Activated T-cell treated with anti-CD3 and anti-CD28 coated beads for 1 hour (primary cell): ENCODE results near the gene USH1G.
"Not testable (repeated sequence)": the region's sequence is repeated elsewhere in the genome, so short reads cannot be mapped to it uniquely, and the experiment has no call there.

Experiments used
- DNase-seq: peaks from one replicate; pipeline ENCODE4 v3.0.0-alpha.2; 2020; ENCODE audit warnings: low read depth

Gene USH1G

DNA sequence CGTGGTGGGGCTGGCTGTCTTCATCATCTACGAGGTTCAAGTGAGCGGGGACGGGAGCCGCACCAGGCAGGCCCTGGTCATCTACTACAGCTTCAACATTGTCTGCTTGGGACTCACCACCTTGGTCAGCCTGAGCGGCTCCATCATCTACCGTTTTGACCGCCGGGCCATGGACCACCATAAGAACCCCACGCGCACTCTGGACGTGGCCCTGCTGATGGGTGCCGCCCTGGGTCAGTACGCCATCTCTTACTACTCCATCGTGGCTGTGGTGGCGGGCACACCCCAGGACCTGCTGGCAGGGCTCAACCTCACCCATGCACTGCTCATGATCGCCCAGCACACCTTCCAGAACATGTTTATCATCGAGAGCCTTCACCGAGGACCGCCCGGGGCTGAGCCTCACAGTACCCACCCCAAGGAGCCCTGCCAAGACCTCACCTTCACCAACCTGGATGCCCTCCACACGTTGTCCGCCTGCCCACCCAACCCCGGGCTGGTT lies 7.5 kb upstream of the USH1G start:
- DNase-seq = no peak

DNA sequence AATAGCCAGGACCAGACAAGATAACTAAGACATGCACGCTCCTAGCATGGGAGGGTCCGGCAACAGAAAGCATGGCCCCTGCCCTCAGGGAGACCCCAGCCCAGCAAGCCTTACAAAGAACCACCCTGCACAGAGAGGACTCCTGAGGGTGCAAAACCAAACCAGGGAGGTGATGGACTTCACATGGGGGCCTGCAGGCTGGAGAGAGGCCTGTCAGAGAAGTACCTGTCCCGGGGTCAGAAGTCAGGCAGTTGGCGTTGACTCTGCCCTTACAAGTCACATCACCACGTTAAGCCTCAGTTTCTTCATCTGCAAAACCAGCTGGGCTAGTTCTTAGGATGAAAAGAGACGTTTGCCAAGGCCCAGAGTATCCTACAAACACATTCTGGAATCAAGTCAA lies 5.7 kb upstream of the USH1G start:
- no peak for DNase-seq

DNA sequence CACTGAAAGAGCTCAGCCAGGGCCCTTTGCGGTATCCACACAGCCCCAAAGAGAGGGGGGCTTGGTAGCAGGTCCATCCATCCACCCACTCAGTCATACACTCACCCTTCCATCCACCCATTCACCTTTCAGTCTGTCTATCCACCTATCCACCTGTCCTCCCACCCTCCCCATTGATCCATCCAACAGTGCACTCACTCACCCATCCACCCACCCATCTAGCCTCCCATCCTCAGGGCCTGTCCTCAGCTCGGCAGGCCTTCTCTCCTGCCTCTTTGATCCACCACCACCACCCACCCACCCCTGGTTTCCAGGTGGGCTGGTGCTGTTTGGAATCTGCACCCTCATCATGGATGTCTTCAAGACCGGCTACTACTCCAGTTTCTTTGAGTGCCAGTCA lies 2.2 kb upstream of the USH1G start:
- no peak for DNase-seq

- DNase-seq = no peak
These were observed 1.3 kb upstream of the USH1G start, which contains the start of gene OTOP2 for GRCh38 chr17:74924250-74924948. OTOP2 (plus strand) TSS chr17:74924273; CDS start chr17:74924633, 360 bp downstream.

GRCh38 chr17:74923538-74924249 lies 639 bp upstream of the USH1G start:
- peak; percentile 71 for DNase-seq

DNA sequence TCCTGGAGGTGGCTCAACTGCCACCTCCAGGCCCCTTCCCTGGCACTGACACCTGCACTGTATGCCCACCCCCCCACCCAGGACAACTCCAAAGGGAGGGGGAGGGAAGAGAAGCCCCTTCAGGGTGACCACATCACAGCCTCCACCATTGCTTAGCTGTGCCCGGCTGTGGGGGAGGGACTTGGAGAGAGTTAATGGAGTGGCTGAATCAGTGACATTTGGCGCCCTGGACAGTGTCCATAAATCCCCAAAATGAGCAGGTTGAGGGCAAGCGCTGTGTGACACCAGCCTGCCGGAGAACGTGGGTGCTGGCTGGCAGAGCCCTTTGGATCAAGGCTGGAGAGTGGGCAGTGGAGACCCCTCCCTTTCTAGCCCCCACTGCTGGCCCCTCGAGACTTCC lies 883 bp downstream of the USH1G start:
- no peak for DNase-seq

GRCh38 chr17:74921769-74922168 lies 1.3 kb downstream of the USH1G start:
- DNase-seq = no peak

GRCh38 chr17:74921026-74921681 lies 1.9 kb downstream of the USH1G start:
- no peak for DNase-seq

GRCh38 chr17:74920642-74921025 lies 2.4 kb downstream of the USH1G start:
- DNase-seq = no peak

- DNase-seq = no peak
These were observed 2.8 kb downstream of the USH1G start for GRCh38 chr17:74920306-74920620.

- DNase-seq = no peak
These were observed 3.4 kb downstream of the USH1G start for GRCh38 chr17:74919440-74920305.

GRCh38 chr17:74918906-74919305 lies 4.1 kb downstream of the USH1G start:
- DNase-seq = no peak

DNA sequence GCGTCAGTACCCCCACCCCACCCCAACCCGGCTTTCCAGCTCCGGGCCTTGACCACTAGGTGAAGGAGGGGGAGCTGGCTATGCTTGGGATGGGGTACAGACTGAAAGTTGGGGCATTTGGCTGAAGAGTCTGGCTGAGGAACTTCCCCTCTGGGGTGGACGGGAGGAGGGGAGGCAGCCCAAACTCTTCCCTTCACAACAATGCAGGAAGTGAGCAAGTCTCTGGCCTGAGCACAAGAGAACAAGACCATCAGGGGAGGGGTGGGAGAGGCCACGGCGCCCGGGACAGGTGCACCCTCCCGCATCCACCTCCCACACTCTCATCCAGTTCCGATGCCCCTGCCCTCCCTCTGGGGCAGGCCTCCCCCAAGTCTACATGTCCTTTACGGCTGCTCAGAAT lies 5.6 kb downstream of the USH1G start:
- no peak for DNase-seq

- no peak for DNase-seq
These were observed 6.2 kb downstream of the USH1G start for GRCh38 chr17:74916851-74917199.

DNA sequence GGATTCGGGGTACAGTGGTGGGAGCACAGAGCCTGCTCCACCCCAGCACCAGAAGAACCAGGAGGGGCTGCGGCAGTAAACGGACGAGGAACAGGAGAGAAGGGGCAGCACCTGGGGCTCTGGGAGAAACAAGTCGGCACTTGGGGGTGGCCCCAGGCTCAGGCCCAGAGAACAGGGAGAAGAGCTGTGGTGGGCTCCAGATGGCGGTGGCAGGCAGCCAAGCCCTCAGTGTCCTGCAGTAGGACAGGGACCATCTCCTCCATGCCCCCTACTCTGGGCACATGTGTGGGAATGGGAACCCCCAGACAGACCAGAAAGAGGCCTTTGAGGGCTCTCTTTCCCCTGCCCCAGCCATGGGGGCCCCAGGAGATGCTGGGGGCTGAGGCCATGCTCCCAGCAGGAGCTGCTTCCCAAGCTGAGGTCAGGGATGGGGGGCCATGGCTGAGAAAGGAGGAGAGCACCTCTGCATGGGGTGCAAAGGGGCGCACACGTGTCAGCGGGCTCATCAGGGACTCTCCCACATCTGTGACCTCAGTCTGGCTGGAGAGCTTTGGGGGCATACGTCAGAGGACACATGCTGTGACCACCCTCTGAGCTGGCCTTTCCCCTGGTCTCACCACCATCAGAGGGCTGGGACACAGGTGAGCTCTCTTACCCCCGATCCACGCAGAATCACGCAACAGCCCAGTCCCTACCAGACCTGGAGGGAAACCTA lies 6.8 kb downstream of the USH1G start:
- DNase-seq = no peak

DNA sequence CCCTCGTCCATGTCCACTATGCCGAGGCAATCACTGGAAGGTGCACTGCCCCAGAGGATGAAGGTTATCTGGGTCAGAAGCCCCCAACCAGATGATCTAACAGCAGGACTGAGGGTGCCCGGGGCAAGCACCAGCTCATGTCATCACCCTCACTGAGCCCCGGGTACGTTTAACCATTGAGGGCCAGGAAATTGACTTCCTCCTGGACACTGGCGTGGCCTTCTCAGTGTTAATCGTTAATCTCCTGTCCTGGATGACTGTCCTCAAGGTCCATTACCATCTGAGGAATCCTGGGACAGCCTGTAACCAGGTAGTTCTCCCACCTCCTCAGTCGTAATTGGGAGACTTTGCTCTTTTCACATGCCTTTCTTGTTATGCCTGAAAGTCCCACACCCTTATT lies 11.6 kb downstream of the USH1G start:
- DNase-seq = not testable (repeated sequence)

GRCh38 chr17:74909097-74909496 lies 14.0 kb downstream of the USH1G start:
- DNase-seq = not testable (repeated sequence)

DNA sequence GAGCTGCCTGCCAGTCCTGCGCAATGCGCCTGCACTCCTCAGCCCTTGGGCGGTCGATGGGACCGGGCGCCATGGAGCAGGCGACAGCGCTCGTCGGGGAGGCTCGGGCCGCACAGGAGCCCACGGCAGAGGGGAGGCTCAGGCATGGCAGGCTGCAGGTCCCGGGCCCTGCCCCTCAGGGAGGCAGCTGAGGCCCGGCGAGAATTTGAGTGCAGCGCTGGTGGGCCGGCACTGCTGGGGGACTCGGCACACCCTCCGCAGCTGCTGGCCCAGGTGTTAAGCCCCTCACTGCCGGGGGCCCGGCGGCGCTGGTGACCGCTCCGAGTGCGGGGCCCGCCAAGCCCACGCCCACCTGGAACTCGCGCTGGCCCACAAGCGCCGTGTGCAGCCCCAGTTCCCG lies 16.0 kb downstream of the USH1G start:
- DNase-seq = no peak

DNA sequence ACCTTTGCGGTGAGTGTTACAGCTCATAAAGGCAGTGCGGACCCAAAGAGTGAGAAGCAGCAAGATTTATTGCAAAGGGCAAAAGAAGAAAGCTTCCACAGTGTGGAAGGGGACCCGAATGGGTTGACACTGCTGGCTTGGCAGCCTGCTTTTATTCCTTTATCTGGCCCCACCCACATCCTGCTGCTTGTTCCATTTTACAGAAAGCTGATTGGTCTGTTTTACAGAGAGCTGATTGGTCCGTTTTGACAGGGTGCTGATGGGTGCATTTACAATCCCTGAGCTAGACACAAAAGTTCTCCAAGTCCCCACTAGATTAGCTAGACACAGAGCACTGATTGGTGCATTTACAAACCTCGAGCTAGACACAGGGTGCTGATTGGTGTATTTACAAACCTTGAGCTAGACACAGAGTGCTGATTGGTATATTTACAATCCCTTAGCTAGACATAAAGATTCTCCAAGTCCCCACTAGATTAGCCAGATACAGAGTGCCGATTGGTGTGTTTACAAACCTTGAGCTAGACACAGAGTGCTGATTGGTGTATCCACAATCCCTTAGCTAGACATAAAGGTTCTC lies 16.8 kb downstream of the USH1G start:
- DNase-seq = not testable (repeated sequence)

GRCh38 chr17:74904687-74905409 lies 18.2 kb downstream of the USH1G start:
- DNase-seq = no peak

DNA sequence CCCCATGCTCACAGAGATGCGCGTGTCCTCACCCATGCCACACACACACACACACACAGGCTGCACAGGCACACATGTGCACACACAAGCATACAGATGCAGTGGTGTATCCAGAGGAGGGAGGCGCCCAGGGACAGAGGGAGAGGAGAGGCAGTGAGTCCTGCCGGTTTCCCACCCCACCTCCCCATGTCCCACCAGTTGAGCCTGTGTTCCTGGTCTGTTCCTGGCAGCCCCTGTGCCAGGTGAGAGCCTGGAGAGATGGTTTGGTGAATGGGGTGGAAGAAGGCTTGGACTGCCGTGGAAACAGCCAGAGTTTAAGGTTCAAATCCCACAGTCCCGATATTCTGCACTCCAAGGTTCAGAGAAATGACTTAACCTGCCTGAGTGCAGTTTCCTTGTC lies 19.4 kb downstream of the USH1G start:
- DNase-seq = no peak
